Measurements from ENCODE around the gene GRIN2C.
"Not testable (repeated sequence)": the region's sequence is repeated elsewhere in the genome, so short reads cannot be mapped to it uniquely, and the experiment has no call there.

The GRIN2C gene

DNA sequence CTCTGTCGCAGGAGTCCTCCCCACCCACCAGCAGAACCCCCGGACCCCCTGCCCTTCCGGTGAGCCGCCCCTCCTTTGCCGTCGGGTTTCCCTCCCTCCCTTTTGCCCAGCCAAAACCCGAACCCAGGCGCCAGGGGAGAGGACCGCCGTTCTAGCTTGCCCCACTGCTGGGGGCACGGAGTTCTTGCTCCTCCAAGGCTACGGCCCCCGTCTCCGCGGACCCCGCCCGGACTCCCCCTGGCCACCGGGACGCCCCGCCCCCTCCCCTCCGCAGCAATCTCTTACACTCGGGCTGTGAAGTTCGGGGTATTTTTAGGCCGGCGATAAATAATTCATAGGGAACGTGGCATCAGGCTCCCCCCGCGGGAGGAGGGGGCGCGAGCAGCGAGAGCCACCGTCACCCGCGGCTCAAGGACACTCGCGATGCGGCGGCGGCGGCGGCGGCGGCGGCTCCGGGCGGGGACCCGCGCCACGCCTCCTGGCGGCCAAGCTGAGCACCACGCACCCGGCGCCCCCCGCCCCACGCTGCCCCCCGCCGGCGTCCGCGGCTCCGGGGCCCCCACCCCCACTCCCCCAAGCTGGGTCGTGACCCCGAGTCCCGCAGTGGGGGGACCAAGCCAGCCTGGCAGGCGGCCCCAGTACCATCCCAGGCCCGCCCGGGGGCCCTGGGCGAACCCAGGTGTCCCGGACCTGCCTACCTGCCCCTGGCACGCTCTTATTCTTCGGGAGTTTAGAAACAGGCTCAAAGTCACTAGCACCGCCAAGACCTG is at the start of gene GRIN2C:
TSS of gene GRIN2C (minus strand) at position 427 of the 770 bp plus-strand sequence. CDS start 4,793 bp downstream, outside the sequence.
- TF ChIP-seq, protein P1, sequence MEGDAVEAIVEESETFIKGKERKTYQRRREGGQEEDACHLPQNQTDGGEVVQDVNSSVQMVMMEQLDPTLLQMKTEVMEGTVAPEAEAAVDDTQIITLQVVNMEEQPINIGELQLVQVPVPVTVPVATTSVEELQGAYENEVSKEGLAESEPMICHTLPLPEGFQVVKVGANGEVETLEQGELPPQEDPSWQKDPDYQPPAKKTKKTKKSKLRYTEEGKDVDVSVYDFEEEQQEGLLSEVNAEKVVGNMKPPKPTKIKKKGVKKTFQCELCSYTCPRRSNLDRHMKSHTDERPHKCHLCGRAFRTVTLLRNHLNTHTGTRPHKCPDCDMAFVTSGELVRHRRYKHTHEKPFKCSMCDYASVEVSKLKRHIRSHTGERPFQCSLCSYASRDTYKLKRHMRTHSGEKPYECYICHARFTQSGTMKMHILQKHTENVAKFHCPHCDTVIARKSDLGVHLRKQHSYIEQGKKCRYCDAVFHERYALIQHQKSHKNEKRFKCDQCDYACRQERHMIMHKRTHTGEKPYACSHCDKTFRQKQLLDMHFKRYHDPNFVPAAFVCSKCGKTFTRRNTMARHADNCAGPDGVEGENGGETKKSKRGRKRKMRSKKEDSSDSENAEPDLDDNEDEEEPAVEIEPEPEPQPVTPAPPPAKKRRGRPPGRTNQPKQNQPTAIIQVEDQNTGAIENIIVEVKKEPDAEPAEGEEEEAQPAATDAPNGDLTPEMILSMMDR (IDR thresholded peaks at IDR 0.05; ENCODE audit: low read depth, low read length, missing control alignments), result no peak
- DNase-seq (ENCODE audit: extremely low read depth, low read depth), result no peak
- H3K4me3 ChIP-seq (replicated peaks; ENCODE audit: low read depth, low read length), result no peak within 1 kb of the TSS

DNA sequence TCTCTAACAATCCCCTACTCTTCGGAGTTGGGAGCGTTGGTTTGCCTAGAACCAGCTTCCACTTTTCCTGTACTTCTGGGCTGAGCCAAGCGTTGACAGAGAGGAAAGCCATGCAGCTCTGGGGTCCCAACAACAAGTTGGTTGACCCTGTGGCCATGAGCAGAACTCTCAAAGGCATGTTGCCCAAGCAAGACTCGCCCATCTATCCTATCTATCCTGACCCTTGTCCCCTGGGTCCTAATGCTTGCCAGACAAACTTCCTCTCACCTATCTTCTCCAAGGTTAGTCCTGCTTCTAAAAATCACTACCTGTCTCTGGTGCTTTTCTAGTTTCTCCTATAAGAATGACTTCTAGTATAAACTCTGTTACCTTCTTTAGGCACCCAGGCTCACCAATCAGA is 49.4 kb upstream of the GRIN2C start:
- DNase-seq (ENCODE audit: extremely low read depth, low read depth); H3K4me3 ChIP-seq (replicated peaks; ENCODE audit: low read depth, low read length): not testable (repeated sequence)

DNA sequence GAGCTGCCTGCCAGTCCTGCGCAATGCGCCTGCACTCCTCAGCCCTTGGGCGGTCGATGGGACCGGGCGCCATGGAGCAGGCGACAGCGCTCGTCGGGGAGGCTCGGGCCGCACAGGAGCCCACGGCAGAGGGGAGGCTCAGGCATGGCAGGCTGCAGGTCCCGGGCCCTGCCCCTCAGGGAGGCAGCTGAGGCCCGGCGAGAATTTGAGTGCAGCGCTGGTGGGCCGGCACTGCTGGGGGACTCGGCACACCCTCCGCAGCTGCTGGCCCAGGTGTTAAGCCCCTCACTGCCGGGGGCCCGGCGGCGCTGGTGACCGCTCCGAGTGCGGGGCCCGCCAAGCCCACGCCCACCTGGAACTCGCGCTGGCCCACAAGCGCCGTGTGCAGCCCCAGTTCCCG is 47.3 kb upstream of the GRIN2C start:
- H3K4me3 ChIP-seq (replicated peaks; ENCODE audit: low read depth, low read length), result no peak overlapping the region
- TF ChIP-seq, protein P1 (IDR thresholded peaks at IDR 0.05; ENCODE audit: low read depth, low read length, missing control alignments), result no peak
- no peak for DNase-seq (ENCODE audit: extremely low read depth, low read depth)

DNA sequence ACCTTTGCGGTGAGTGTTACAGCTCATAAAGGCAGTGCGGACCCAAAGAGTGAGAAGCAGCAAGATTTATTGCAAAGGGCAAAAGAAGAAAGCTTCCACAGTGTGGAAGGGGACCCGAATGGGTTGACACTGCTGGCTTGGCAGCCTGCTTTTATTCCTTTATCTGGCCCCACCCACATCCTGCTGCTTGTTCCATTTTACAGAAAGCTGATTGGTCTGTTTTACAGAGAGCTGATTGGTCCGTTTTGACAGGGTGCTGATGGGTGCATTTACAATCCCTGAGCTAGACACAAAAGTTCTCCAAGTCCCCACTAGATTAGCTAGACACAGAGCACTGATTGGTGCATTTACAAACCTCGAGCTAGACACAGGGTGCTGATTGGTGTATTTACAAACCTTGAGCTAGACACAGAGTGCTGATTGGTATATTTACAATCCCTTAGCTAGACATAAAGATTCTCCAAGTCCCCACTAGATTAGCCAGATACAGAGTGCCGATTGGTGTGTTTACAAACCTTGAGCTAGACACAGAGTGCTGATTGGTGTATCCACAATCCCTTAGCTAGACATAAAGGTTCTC is 46.6 kb upstream of the GRIN2C start:
- not testable (repeated sequence) for DNase-seq (ENCODE audit: extremely low read depth, low read depth); H3K4me3 ChIP-seq (replicated peaks; ENCODE audit: low read depth, low read length)

DNA sequence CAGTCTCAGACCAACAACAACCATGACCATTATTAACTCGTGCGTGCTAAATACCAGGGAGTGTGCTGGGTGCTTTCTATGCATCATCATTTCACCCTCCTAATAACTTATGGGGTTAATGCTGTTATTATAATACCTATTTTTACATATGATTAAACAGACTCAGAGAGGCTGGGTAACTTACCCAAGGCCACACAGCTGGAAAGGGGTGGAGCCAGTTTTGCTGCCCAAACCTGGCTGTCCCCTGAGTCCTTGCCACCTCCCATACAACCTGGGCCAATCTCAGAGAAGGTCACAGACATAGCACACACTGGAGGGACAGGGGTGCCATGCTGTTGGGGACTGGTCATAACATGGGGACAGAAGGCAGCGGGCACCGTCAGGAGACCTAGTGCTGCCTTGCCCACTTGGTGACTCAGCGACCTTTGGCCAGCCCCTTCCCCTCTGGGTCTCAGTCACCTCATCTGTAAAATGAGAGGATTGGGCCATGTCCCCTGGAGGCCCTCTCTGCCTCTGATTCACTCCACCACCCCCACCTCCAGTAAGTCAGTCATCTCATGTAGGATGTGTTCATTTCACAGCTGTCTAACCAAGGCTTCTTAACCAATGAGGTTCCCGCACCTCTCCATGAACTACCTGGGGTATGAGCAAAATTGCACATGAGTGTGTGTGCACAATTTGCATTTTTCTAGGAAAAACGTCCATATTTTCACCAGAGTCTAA is 45.2 kb upstream of the GRIN2C start:
- H3K4me3 ChIP-seq (replicated peaks; ENCODE audit: low read depth, low read length), result no peak overlapping the region
- no peak for DNase-seq (ENCODE audit: extremely low read depth, low read depth)
- TF ChIP-seq, protein P1 (IDR thresholded peaks at IDR 0.05; ENCODE audit: low read depth, low read length, missing control alignments), result no peak

DNA sequence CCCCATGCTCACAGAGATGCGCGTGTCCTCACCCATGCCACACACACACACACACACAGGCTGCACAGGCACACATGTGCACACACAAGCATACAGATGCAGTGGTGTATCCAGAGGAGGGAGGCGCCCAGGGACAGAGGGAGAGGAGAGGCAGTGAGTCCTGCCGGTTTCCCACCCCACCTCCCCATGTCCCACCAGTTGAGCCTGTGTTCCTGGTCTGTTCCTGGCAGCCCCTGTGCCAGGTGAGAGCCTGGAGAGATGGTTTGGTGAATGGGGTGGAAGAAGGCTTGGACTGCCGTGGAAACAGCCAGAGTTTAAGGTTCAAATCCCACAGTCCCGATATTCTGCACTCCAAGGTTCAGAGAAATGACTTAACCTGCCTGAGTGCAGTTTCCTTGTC is 44.0 kb upstream of the GRIN2C start:
- DNase-seq (ENCODE audit: extremely low read depth, low read depth), result no peak
- TF ChIP-seq, protein P1 (IDR thresholded peaks at IDR 0.05; ENCODE audit: low read depth, low read length, missing control alignments), result no peak
- H3K4me3 ChIP-seq (replicated peaks; ENCODE audit: low read depth, low read length), result no peak overlapping the region

DNA sequence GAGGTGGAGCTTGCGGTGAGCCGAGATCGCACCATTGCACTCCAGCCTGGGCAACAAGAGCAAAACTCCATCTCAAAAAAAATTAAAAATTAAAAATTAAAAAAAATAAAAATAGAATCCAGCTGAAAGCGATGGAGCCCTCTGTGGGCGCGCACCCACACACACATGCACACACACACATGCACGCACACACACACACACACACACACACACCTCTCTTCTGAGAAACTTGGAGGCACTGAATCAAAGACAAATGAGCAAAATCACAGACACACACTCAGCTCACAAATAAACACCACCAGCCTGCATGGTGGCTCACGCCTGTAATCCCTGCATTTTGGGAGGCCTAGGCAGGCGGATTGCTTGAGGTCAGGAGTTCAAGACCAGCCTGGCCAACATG is 43.3 kb upstream of the GRIN2C start:
- no peak overlapping the region for H3K4me3 ChIP-seq (replicated peaks; ENCODE audit: low read depth, low read length)

More for the DNA sequence above, 43.3 kb upstream of the GRIN2C start:
- DNase-seq (ENCODE audit: extremely low read depth, low read depth), result no peak
- TF ChIP-seq, protein P1 (IDR thresholded peaks at IDR 0.05; ENCODE audit: low read depth, low read length, missing control alignments), result no peak
